LoVo (cell line): Measurements from ENCODE around the gene EVA1B.
A peak's percentile ranks its signal among the peaks of the same experiment; 100 is the strongest.

Experiments
- DNase-seq: peaks from one replicate; pipeline ENCODE4 v3.0.0-alpha.2; 2016; ENCODE audit warnings: low spot score

The EVA1B gene

DNA sequence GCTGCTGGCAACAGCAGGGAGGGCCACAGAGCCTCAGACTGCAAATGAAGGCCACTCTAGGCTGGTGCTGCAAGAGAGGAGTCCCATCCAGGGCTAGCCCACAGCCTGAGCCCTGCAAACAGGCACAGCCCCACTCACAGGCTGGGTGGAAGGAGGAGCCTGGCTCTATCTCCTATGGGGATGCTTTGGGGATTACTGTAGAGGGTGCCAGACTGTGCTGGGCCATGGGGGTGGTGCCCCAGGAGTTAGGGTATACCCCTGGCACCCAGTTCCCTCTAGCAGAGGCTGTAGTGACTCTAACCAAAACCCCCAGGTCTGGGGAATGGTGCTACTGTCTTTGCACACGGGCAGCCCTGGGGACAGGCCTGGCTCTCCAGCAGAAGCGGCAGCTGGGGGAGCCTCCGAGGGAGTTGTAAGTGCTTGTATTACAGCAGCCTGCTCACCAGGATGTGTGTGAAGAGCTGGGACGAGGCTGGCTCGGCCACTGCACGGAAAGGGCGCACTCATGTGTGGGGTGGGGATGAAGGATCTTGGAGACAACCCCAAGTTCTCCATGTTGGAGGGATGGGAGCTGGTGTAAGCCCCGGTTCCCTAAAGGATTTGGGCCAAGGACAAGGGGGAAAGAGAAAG lies 23.4 kb upstream of the EVA1B start:
- no peak for DNase-seq

- no peak for DNase-seq
These were observed 21.9 kb upstream of the EVA1B start for GRCh38 chr1:36345353-36345752.

DNA sequence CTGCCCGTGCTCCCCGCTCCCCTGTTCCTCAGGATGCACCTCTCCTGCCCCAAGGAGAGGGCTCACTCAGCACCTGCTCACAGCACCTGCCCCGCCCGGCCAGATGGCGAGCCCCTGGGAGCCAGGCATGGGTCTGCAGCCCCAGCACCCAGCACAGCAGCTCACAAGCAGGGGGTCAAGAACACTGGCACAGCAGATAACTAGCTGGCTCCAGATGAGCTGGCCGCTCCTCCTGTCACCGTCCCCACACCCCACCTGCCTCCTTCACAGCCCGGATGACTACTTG lies 20.9 kb upstream of the EVA1B start:
- DNase-seq, result no peak

GRCh38 chr1:36343651-36344394 lies 20.4 kb upstream of the EVA1B start:
- no peak for DNase-seq

DNA sequence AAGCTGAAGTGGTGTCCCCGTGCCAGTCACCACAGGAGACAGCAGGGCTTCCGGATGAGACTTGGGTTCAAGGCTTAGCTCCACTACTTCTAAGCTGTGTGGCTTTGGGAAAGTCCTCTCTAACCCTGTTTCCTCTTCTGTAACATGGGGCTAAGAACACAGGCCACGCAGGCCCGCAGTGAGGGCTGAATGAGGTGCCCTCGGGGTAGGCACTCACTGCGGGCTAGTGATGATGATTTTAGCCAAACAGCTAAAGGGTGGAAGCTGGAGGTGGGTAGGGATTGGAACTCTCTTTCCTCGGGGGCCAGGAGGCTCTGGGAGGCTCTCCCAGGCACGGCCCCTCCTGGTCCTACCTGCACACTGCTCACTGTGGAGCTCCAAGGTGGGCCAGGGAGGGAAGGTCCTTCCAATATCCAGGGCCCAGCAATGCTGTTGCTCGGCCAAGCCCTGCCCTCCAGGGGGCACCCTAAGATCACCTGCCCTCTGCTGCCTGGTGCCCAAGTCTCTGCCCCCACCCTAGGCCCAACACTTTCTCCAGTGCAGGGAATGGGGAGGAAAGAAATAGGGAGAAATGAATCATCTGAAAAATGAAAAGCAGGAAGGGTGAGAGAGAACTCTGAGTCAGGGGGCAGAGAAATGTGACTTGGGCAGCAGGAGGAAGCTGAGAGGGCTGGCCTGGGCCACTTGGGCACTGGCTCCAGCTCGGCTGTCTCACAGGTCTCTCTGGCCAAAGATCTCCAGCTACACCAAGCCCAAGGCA lies 19.2 kb upstream of the EVA1B start:
- DNase-seq, result no peak

- DNase-seq, result no peak
These were observed 18.3 kb upstream of the EVA1B start for GRCh38 chr1:36341626-36342320.

- DNase-seq, result no peak
These were observed 16.2 kb upstream of the EVA1B start for GRCh38 chr1:36339615-36340014.

DNA sequence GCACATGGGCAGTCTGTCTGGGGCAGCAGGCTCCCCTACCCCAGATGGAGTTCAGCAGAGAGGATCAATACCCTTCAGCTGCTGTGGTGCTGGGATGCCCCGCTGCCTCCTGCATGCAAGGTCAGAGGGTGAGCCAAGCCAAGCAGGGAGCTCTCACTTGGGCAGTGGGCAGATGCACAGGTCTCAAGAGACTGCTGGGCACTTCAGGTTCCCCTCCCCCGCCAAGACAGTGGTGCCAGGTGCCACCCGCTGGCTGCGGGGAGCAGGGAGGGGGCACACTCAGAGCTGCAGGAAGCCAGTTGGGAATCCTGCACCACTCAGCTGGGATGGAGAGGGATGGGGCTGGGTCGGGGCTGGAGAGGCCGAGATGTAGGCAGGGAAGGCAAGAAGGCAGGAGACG lies 15.8 kb upstream of the EVA1B start:
- DNase-seq, result no peak

DNA sequence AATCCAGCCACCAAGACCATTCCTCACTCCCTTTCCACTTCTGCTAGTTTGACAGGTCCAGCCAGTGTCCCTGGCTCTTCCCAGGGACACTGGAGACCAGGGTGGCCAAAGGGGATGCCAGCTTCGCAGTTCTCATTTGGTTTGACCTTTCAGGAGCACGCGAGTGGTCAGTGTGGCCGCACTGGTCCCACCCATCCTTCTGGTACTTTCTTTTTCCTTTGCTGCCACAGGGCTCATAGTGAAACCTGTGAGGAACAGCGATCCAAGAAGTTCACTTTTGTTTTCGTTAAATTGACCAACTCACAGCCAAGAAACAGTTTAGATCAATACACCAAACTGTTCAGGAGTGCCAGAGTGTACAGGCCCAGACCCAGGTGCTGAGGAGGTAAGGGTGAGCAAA lies 14.4 kb upstream of the EVA1B start:
- DNase-seq, result no peak

GRCh38 chr1:36330940-36331339 lies 7.5 kb upstream of the EVA1B start:
- DNase-seq, result no peak

DNA sequence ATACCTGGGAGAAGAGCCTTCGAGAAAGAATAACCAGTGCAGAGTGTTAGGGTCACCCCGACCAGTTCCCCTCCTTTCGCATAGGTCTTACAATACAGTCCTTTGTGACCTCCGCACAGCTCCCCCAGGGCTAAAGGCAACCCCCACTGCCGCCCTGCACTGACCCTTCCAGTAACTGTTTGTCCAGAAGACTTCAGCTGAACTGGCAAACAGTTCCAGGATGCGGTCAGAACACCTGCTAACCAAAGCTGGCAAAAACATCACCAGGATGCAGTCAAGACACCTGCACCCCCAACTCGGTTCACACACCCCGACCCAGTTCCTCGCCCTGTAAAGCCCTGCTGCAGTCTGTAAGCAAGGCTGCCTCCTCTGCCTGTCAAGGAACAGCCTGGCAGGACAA lies 6.4 kb upstream of the EVA1B start:
- no peak for DNase-seq

GRCh38 chr1:36328713-36329112 lies 5.3 kb upstream of the EVA1B start:
- peak; percentile 22 for DNase-seq

DNA sequence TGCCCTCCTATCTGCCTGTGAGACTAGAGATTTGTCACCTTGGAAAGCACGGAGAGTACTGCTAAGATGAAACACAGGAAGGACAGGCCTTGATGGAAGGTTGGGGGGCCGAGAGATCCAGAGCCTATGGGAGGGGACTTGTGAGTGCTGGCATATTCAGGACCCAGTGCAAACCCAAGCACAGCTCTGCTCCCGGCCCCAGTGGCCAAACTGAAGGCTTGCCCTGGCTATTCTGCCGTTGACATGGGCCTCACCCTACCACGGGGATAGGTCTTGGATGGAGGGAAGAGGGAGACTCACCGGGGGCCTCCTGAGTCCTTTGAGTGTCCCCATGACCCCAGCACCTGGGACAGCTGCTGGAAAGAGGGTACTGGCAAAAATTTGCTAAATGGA lies 4.6 kb upstream of the EVA1B start:
- no peak for DNase-seq

GRCh38 chr1:36327421-36328087 lies 4.1 kb upstream of the EVA1B start:
- no peak for DNase-seq

GRCh38 chr1:36326499-36326898 lies 3.1 kb upstream of the EVA1B start:
- DNase-seq, result peak; percentile 8

DNA sequence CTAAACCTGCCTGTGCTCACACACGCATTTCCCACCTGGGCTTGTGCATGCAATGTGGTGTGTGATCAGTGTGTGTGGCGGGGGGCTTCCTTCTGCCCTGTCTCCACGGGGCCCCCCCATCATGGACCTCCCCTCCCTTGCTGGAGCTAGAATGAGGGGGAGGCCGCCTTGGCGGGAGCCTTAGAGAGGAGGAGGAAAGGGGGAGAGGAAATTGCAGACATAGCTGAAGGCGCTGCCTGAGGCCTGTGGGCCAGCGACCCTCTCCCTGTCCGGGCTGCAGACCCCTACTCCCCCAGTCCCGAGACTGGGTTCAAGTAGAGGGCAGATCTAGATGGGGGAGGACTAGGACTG lies 883 bp upstream of the EVA1B start:
- no peak for DNase-seq

GRCh38 chr1:36322786-36323635 lies 434 bp downstream of the EVA1B start:
- no peak for DNase-seq

DNA sequence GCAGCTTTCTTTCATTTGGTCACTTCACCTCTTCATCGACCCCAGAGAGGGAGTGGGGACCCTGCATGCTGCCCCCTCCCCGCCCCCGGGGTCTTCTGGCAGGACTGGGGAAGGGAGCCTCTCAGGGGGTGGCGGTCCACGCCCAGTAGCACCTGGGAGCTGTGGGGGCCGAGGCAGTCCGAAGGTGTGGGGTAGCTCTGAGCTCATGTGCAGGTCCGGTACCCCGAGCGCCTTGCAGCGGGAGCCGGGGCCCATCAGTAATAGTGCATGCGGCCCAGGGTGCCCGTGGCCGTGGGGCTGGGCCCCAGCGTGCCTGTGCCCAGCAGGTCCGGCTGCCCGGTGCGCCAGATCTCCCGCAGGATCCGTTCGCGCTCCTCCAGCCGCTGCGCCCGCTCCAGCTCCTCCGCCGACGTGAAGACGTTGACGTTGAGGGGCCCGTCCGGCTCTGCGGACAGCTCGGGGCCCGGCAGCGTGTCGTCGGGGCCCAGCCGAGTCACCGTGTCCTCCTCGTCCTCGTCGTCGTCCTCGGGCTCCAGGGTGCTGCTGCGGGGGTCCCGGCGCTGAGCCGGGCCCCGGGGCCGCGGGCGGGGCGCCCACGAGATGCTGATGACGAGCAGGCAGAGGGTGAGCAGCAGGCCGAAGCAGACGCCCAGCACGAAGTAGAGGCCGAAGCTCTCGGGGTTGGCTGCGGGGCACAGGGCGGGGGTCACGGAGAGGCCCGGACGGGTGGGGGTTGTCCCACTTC lies 1.2 kb downstream of the EVA1B start:
- DNase-seq, result no peak

DNA sequence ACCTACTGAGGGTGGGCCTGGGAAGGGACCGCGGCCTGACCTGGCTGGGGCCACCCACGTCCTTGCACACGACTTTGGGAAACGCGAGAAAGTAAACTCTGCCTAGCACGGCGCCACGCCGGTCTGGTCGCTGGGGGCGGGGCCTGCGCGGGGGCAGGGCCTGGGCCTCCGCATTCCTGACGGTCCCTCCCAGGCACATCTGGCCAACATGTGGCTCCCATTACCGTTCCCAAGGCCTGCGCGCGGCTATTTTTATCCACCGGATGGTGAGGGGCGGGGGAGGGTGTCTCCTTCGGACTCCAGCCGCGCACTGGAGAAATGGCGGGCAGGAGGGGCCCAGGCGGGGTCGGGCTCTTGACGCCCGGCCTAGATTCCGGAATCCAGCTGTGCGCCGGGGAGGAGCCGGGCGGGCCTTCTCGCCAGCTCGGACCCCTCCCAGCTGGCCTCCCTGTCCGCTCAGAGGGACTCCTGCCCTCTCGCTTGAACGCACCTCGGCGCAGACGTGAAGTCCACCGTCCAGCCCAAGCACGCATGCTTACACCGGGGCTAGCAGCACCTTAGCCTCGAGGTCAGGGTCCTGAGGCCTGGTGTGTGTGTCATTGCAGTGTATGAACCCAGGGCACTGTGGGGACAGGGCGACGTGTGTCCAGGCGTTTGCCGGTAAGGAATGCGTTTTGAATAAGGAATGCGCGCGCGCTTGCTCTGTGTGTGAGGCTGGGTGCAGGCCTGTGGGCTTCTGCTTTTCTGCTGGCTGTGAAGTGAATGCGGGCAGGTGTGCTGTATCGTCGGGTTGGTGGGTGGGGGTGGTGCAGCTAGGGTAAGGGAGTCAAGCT lies 2.1 kb downstream of the EVA1B start:
- no peak for DNase-seq

DNA sequence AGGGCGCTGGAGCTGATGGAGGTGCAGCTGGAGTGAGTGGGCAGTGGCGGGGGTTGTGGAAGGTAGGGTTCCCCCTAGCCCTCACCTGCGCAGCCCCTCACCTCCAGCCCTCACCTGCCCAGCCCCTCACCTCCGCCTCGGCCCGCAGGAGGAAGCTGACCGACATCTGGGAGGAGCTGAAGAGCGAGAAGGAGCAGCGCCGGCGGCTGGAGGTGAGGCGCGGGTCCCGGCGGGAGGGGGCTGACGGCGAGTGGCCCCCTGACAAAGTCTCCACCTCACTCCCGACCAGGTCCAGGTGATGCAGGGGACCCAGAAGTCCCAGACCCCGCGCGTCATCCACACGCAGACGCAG lies 2.7 kb downstream of the EVA1B start:
- DNase-seq, result no peak
